ENCODE data around the gene AMER1.

GRCh38 chrX:64204701-64205440, 637 bp downstream of the AMER1 start:
- TF ChIP-seq CTCF (IDR thresholded peaks at IDR 0.05), result no peak
- no peak for TF ChIP-seq POLR2AphosphoS5 (IDR thresholded peaks at IDR 0.05)

Data from prostate gland (tissue), 2 donors.